Neural progenitor cell (in vitro differentiated cells): Measurements from ENCODE around the gene DRAP1.

Experiments used
- CTCF ChIP-seq: fragments of 200-600 bp; sonication (generic); IDR thresholded peaks from 2 replicates; pipeline ENCODE4 v1.5.1; 2017; ENCODE audit warnings: antibody characterized with exemption, mild to moderate bottlenecking
- EZH2 ChIP-seq: fragments of 200-600 bp; sonication (generic); IDR thresholded peaks from 2 replicates; pipeline ENCODE4 v1.6.1; 2017; ENCODE audit warnings: antibody characterized with exemption, mild to moderate bottlenecking, moderate library complexity
- EZH2phosphoT487 ChIP-seq: fragments of 200-600 bp; sonication (generic); IDR thresholded peaks from 2 replicates; pipeline ENCODE4 v1.6.1; 2017; ENCODE audit warnings: antibody characterized with exemption

GRCh38 chr11:65915821-65916251, 3.4 kb upstream of the DRAP1 start:
- TF ChIP-seq CTCF, result no peak
- no peak for TF ChIP-seq EZH2phosphoT487
- no peak for TF ChIP-seq EZH2
